Measurements from ENCODE around the gene MRPL17.
A peak's percentile ranks its signal among the peaks of the same experiment; 100 is the strongest.

GRCh38 chr11:6667733-6668374, 15.3 kb downstream of the MRPL17 start:
- TF ChIP-seq, protein P1, sequence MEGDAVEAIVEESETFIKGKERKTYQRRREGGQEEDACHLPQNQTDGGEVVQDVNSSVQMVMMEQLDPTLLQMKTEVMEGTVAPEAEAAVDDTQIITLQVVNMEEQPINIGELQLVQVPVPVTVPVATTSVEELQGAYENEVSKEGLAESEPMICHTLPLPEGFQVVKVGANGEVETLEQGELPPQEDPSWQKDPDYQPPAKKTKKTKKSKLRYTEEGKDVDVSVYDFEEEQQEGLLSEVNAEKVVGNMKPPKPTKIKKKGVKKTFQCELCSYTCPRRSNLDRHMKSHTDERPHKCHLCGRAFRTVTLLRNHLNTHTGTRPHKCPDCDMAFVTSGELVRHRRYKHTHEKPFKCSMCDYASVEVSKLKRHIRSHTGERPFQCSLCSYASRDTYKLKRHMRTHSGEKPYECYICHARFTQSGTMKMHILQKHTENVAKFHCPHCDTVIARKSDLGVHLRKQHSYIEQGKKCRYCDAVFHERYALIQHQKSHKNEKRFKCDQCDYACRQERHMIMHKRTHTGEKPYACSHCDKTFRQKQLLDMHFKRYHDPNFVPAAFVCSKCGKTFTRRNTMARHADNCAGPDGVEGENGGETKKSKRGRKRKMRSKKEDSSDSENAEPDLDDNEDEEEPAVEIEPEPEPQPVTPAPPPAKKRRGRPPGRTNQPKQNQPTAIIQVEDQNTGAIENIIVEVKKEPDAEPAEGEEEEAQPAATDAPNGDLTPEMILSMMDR (IDR thresholded peaks at IDR 0.05) = peak in 2 of 3 experiments; percentile 38 to 45
- TF ChIP-seq POLR2A (IDR thresholded peaks at IDR 0.05) = no peak

All from testis (tissue), 2 donors.